ENCODE results near the gene TUBA1A.
"Not testable (repeated sequence)": the region's sequence is repeated elsewhere in the genome, so short reads cannot be mapped to it uniquely, and the experiment has no call there.

TUBA1A gene

DNA sequence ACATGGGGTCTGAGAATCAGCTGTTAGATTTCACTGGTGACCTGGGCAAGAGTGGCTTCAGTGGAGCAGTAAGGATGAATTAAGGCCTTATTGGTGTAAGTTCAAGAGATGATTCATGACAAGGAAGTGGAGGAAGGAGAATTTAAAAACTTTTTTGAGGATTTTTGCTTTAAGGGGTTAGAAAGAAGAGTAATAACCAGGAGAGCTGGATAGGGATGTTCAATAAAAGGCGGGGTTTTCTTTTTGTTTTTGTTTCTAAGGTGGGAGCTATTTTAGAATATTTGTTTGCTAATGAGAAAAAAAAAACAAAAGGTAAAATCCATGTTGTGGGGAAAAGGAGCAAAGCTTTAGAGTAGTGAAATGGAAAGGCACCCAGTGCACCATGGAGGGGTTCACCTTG, 42.5 kb downstream of the TUBA1A start:
- no peak for DNase-seq (ENCODE audit: low read depth)

DNA sequence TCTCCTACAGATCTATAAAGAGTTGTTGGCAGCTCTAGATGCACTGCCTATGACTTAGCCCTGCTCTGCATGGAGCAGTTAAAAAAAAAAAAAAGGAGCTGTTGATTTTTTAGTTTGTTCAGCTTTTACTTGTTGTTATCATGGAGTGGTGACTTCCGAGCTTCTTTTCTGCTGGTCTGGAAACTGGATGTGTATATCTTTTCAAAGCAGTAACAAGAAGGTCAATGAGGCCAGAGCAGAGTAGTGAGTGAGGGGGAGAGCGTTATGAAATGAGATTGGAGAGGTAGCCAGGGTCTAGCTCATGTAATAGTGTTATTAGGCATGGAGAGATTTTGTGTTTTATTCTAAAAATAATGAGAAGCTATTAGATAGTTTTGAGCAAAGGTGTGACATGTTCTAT, 44.5 kb downstream of the TUBA1A start:
- DNase-seq (ENCODE audit: low read depth), result no peak

DNA sequence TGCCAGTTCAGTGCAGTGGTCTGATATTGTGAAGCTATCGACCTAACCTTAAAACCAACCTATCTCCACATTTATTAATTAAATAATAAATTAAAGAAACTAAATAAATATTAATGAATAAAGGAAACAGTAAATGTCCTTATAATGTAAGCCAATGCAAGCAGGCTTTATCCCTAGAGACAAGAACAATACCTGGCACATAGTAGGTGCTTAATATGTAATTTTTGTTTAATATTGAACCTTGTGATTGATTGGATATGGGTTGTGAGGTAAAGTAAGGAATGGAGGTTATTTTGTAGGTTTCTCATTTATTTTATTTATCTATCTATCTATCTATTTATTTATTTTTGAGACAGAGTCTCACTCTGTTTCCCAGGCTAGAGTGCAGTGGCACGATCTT, 49.9 kb downstream of the TUBA1A start:
- DNase-seq (ENCODE audit: low read depth), result no peak

DNA sequence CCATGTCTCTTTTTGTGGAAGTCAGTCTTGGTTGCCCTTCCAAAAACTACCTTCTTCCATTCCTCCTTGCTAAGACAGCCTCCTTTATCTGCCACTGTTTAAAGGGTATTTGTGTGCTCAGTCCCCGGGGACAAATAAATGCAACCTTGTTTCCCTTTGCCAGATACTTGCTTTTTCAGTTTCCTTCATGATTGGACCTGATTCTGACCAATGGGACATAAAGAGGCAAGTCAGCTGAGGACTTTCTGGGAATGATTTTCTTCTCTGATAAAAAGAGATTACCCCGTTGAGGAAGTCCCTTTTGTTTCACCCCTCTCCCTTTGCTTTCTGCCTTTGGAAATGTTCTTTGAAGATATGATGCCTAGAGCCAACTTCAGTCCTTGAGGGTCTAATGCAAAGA, 50.3 kb downstream of the TUBA1A start:
- no peak for DNase-seq (ENCODE audit: low read depth)

DNA sequence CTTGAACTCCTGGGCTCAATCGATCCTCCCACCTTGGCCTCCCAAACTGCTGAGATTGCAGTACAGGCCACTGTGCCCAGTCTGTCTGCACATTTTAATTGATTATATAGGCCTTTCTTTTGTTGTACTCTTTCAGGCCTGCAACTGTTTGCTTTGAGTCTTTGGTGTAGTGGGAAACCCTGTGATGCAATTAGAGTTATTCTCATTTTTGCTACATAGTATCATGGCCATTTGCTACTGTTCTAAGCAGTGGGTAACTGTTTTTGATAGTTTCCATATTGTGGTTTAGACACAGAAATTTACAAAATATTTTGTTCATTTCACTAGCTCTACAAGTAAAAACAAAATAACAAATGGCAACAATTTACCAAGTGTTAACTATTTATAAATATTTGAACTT, 51.4 kb downstream of the TUBA1A start:
- no peak for DNase-seq (ENCODE audit: low read depth)

DNA sequence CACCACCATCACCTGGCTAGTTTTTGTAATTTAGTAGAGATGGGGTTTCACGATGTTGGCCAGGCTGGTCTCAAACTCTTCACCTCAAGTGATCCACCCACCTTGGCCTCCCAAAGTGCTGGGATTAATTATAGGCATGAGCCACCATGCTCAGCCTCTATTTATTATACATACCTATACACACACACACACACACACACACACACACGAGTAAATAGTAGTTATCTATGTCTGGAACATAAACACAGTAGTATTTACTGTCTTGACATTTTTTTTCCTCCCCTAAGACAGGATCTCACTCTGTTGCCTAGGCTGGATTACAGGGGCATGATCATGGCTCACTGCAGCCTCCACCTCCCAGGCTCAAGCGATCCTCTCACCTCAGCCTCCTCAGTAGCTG, 51.9 kb downstream of the TUBA1A start:
- not testable (repeated sequence) for DNase-seq (ENCODE audit: low read depth)
